HG03103 (cell line): ENCODE results near the gene ZNF558.

Source experiments
- ATAC-seq: cut with Tn5 transposase; IDR thresholded peaks from one replicate; pipeline ENCODE4 v1.9.1; 2021; ENCODE audit warnings: low read depth; ENCODE audit not compliant: unreplicated experiment

The ZNF558 gene

DNA sequence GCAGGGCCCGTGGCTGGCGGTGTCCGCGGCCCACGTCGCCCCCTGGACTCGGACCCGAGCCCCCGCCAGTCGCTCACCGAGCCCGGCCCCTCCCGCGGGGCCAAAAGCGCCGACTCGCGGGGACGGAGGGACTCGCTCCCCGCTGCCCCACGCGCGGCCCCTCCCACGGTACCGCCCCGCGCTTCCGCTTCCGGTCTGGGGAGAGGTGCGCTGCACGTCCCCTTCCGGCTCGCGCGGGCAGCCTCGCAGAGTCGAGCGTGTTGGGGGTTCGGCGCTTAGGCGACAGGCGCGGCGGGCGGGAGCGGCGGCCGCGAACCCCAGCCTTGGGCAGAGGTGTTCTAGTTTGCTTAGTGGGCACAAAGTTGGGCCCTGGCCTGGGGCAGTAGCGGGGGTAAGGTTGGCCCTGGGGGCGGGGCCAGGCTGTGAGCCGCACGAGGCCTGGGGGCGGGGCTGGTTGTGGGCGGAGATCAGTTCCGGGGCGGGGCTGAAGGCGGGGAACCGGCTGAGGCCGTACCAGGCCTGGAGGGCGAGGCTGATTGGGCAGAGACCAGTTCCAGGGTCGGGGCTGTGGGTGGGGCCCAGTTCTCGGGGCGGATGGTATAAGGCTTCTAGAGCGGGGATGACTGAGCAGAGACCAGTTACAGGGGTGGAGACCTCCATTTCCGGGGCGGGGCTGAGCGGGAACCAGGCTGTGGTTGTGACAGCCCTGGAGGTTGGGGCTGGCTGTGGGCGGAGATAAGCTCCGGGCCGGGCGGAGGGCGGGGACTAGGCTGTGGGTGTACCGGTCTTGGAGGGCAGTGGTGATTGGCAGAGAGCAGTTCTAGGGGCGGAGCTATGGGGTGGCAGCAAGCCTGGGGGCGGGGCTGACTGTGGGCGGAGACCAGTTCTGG, at the start of gene ZNF558, which contains the start of gene MBD3L1:
Gene ZNF558 (minus strand): TSS at position 173 of the 890 bp plus-strand sequence. CDS start 9,645 bp downstream, outside the sequence.
Gene MBD3L1 (plus strand): TSS at position 246 of the 890 bp plus-strand sequence. CDS start 10,302 bp downstream, outside the sequence.
- ATAC-seq = peak; percentile 82

GRCh38 chr19:8881512-8881911, 49.4 kb upstream of the ZNF558 start:
- no peak for ATAC-seq

DNA sequence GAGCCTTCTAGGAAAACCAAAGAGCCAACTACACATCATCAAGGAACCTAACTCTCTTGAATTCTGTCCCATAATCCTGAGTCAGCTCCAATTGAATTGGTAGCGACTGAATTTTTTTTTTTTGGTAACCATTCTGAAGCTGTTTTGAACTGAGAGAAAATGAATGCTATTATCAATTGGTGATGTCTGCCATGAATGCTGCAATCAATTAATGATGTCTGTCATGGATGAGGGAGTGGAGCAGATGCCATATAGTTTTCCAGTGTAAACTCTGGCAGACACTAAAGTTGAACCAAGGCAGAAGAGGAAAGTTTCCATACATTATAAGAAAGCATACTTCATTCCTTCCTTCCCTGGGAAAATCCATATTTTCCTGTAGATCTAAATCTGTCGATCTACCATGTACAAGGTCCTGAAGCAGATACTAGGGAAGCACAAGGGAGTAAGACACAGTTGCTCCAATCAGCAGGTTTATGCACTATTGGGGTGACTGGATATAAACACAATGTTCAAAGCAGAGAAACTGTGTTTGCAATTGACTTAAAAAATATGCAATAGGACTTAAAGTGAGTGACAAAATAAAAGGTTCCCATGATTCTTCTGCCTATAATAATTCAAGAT, 48.9 kb upstream of the ZNF558 start:
- no peak for ATAC-seq

DNA sequence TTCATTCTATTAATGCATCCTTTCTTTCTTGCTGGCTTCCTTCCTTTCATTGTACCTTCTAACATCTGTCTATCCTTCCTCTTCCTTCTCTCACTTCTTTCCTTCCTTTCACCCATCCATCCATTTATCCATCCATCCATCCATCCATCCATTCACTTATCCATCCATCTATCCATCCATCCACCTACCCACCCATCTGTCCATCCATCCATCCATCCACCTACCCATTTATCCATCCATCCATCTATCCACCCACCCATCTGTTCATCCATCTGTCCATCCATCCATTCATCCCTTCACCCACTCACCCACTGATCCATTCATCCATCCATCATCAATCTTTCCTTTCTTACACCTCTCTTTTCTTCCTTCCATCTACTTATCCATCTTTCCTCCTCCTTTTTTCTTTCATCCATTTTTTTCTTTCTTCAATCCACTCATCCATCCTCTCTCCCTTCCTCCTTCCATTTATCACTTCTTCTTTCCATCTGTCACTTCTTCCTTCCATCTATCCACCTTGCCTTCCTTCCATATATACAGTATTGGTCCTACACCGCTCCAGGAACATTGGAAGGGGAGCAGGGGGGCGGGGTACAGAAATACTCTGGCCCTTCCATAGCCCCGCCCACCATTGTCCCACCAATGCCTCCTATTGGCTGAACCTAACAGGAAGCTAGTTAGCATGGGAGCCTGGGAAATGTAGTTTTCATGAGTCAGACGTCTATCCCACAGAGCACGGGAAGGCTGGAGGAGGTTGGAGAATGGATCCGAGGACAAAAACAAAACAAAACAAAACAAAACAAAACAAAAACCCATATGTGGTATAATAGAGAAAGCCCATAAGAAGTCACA, 46.0 kb upstream of the ZNF558 start:
- no peak for ATAC-seq

- no peak for ATAC-seq
Measured at GRCh38 chr19:8866344-8866743, 34.2 kb upstream of the ZNF558 start.

GRCh38 chr19:8858260-8858659, 26.2 kb upstream of the ZNF558 start:
- no peak for ATAC-seq

GRCh38 chr19:8850488-8850887, 18.4 kb upstream of the ZNF558 start:
- no peak for ATAC-seq

DNA sequence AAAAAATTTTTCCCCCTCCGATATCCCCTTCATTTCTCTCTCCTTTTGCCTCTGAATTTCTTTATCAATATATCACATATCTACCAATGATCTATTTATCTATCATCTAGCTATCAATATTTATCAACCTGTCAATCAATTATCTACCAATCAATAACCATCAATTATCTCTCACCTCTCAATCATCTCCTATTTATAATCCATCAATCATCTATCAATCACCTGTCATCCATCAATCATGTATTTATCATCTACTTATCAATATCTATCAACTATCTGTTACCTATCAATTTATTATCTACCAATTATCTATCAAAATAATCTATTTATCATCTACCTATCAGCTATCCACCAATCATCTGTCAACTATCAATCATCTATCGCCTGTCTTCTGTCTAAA, 17.1 kb upstream of the ZNF558 start:
- ATAC-seq = no peak

- ATAC-seq = no peak
Measured at GRCh38 chr19:8846819-8847218, 14.7 kb upstream of the ZNF558 start.

DNA sequence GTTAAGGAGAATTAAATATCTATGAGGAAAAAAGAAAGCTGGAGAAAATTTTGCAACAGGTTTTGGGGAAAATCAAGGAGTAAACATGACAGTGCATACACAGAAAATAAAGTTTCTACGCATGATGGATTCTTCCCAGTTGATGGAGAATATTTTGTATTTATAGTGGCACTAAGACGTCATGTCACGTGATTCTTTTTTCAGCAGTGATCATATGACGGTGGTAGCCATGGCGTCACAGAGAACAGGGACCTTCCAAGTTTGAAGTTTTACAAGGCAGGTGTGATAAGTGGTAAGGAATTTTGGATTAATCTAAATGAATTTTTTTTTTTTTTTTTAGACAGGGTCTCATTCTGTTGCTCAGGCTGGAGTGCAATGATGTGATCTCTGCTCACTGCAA, 8.6 kb upstream of the ZNF558 start:
- ATAC-seq = no peak

DNA sequence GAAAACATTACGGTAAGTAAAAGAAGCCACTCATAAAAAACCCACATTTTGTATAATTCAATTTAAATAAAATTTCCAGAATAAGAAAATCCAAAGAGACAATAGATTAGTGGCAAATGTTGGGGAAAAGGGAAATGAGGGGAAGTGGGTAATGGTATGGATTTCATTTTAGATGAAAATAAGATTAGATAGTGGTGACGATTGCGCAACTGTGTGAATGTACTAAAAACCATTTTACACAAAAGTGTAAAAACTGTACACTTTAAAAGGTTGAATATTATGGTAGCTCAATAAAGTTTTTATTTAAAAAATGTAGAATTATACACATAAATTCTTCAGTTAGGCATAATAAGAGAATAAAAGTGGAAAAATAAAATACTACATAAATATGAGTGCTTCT, 3.8 kb upstream of the ZNF558 start:
- ATAC-seq = no peak

GRCh38 chr19:8835446-8835845, 3.3 kb upstream of the ZNF558 start:
- ATAC-seq = no peak

GRCh38 chr19:8831832-8832131, 322 bp downstream of the ZNF558 start:
- peak; percentile 23 for ATAC-seq

- ATAC-seq = no peak
Measured at GRCh38 chr19:8831373-8831772, 731 bp downstream of the ZNF558 start.

DNA sequence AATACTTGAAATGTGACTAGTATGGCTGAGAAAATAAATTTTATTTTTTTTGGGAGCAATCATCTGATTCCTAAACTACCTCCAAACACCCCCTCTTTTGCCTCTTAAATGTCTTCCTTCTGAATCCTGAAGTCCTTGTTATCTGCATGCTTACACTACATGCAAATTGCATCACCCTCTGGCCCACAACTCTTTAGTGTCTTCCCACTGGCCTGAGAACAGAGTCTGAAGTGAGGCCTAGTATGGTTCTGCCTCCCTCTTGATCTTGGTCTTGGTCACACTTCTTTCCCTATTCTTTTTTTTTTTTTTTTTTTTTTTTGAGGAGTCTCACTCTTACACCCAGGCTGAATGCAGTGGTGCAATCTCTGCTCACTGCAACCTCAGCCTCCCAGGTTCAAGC, 4.8 kb downstream of the ZNF558 start:
- ATAC-seq = no peak

GRCh38 chr19:8826371-8826770, 5.7 kb downstream of the ZNF558 start:
- no peak for ATAC-seq

DNA sequence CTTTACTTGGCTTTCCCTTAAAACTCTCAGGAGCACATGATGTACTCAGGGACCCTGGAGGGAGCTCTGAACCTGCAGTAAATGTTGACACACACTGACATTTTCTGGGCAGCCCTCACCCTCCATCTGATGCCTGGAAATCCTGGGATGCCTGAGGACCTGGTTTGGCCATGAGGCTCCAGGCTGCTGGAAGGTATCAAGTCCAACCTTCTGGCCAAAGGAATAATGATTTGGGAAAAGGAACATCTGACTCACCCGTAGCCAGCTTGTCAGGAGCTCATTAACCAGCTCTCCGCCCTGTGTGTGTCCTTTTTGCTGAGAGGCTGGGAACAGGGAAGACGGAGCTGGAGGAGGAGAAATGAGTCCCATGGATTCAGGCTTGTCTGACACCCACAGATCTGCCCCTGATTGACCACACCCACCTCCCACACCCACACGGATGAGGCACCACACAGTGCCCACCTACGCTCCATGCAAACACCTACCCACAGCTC, 10.3 kb downstream of the ZNF558 start:
- no peak for ATAC-seq

- ATAC-seq = no peak
Measured at GRCh38 chr19:8820234-8820633, 11.9 kb downstream of the ZNF558 start.

- no peak for ATAC-seq
Measured at GRCh38 chr19:8815780-8816179, 16.3 kb downstream of the ZNF558 start.

DNA sequence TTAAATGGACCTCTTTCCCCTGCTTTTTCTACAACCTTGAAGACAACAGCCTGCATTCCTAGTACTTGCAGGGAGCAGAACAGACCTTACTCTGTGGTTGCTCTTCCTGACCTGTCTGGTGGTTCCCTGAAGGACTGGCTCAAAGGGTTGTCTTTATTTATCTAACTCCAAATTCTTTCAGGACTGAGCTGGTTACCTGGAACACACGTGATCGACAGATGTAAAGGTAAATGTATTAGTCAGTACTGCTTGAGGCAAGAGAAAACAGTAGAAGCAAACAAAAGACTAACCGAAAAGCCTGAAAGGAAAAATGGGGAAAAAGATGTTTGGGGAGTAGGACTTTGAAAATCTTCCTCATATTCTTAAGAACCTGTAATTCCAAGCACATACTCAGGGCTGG, 17.9 kb downstream of the ZNF558 start:
- no peak for ATAC-seq
